ENCODE results near the gene TTI1.

Gene TTI1

GRCh38 chr20:38033330-38034107 lies at the start of gene TTI1, which contains the start of gene RPRD1B:
TTI1 (minus strand) TSS chr20:38033456; CDS start chr20:38013816, 19,640 bp downstream.
RPRD1B (plus strand) TSS chr20:38033746; CDS start chr20:38033948, 202 bp downstream.
- peak within 1 kb of the TSS; percentile 97 for H3K4me3 ChIP-seq (ENCODE audit: low read length)
- TF ChIP-seq ZNF274 (IDR thresholded peaks at IDR 0.05; ENCODE audit: low read depth, low read length) = no peak

- TF ChIP-seq ZNF274 (IDR thresholded peaks at IDR 0.05; ENCODE audit: low read depth, low read length) = no peak
- H3K4me3 ChIP-seq (ENCODE audit: low read length) = no peak overlapping the region
These were observed 49.6 kb upstream of the TTI1 start for GRCh38 chr20:38082894-38083293.

GRCh38 chr20:38081575-38081974 lies 48.3 kb upstream of the TTI1 start:
- no peak overlapping the region for H3K4me3 ChIP-seq (ENCODE audit: low read length)
- TF ChIP-seq ZNF274 (IDR thresholded peaks at IDR 0.05; ENCODE audit: low read depth, low read length) = no peak

GRCh38 chr20:38079353-38079752 lies 46.1 kb upstream of the TTI1 start:
- H3K4me3 ChIP-seq (ENCODE audit: low read length) = no peak overlapping the region
- TF ChIP-seq ZNF274 (IDR thresholded peaks at IDR 0.05; ENCODE audit: low read depth, low read length) = no peak

- H3K4me3 ChIP-seq (ENCODE audit: low read length) = no peak overlapping the region
- TF ChIP-seq ZNF274 (IDR thresholded peaks at IDR 0.05; ENCODE audit: low read depth, low read length) = no peak
These were observed 44.8 kb upstream of the TTI1 start for GRCh38 chr20:38078084-38078483.

GRCh38 chr20:38076548-38076947 lies 43.3 kb upstream of the TTI1 start:
- no peak overlapping the region for H3K4me3 ChIP-seq (ENCODE audit: low read length)
- no peak for TF ChIP-seq ZNF274 (IDR thresholded peaks at IDR 0.05; ENCODE audit: low read depth, low read length)

GRCh38 chr20:38075161-38075998 lies 42.1 kb upstream of the TTI1 start:
- TF ChIP-seq ZNF274 (IDR thresholded peaks at IDR 0.05; ENCODE audit: low read depth, low read length) = no peak

GRCh38 chr20:38073307-38074071 lies 40.2 kb upstream of the TTI1 start:
- no peak for TF ChIP-seq ZNF274 (IDR thresholded peaks at IDR 0.05; ENCODE audit: low read depth, low read length)
- H3K4me3 ChIP-seq (ENCODE audit: low read length) = no peak overlapping the region

More at GRCh38 chr20:38075161-38075998, 42.1 kb upstream of the TTI1 start:
- no peak overlapping the region for H3K4me3 ChIP-seq (ENCODE audit: low read length)

- no peak overlapping the region for H3K4me3 ChIP-seq (ENCODE audit: low read length)
- TF ChIP-seq ZNF274 (IDR thresholded peaks at IDR 0.05; ENCODE audit: low read depth, low read length) = no peak
These were observed 39.6 kb upstream of the TTI1 start for GRCh38 chr20:38072898-38073297.

GRCh38 chr20:38067717-38068365 lies 34.6 kb upstream of the TTI1 start:
- H3K4me3 ChIP-seq (ENCODE audit: low read length) = no peak overlapping the region
- TF ChIP-seq ZNF274 (IDR thresholded peaks at IDR 0.05; ENCODE audit: low read depth, low read length) = no peak

GRCh38 chr20:38066969-38067716 lies 33.9 kb upstream of the TTI1 start:
- TF ChIP-seq ZNF274 (IDR thresholded peaks at IDR 0.05; ENCODE audit: low read depth, low read length) = no peak

GRCh38 chr20:38065764-38066375 lies 32.6 kb upstream of the TTI1 start:
- TF ChIP-seq ZNF274 (IDR thresholded peaks at IDR 0.05; ENCODE audit: low read depth, low read length) = no peak
- H3K4me3 ChIP-seq (ENCODE audit: low read length) = no peak overlapping the region

More at GRCh38 chr20:38066969-38067716, 33.9 kb upstream of the TTI1 start:
- no peak overlapping the region for H3K4me3 ChIP-seq (ENCODE audit: low read length)
